ENCODE measurements around the gene MTOR.
"Not testable (repeated sequence)": the region's sequence is repeated elsewhere in the genome, so short reads cannot be mapped to it uniquely, and the experiment has no call there.

Gene MTOR

GRCh38 chr1:11071463-11072215, 190.7 kb downstream of the MTOR start:
- no peak for DNase-seq (ENCODE audit: low read depth)
- no peak overlapping the region for H3K4me3 ChIP-seq (ENCODE audit: low read length)
- TF ChIP-seq CTCF (IDR thresholded peaks at IDR 0.05; ENCODE audit: insufficient read depth, low read depth, low read length, missing control alignments): no peak

DNA sequence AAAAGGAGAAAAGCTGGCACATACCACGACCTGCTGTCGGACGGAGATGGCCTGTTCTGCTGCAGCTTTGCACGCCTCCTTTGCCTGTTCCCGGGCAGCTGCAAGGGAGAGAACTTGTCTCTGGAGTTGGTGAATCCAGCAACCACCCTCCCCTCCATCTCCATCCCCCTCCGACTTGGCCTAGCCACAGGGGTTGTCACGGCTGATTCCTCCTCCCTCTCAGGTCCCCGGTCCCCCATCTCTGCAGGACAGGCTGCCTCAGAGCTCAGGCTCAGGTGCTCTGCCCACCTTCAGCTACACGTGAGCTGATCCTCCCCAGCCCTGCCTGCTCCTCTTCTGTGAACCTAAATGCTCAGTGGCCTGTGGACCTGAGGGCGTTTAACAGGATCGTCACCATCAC, 191.5 kb downstream of the MTOR start:
- no peak for DNase-seq (ENCODE audit: low read depth)
- H3K4me3 ChIP-seq (ENCODE audit: low read length): no peak overlapping the region
- no peak for TF ChIP-seq CTCF (IDR thresholded peaks at IDR 0.05; ENCODE audit: insufficient read depth, low read depth, low read length, missing control alignments)

DNA sequence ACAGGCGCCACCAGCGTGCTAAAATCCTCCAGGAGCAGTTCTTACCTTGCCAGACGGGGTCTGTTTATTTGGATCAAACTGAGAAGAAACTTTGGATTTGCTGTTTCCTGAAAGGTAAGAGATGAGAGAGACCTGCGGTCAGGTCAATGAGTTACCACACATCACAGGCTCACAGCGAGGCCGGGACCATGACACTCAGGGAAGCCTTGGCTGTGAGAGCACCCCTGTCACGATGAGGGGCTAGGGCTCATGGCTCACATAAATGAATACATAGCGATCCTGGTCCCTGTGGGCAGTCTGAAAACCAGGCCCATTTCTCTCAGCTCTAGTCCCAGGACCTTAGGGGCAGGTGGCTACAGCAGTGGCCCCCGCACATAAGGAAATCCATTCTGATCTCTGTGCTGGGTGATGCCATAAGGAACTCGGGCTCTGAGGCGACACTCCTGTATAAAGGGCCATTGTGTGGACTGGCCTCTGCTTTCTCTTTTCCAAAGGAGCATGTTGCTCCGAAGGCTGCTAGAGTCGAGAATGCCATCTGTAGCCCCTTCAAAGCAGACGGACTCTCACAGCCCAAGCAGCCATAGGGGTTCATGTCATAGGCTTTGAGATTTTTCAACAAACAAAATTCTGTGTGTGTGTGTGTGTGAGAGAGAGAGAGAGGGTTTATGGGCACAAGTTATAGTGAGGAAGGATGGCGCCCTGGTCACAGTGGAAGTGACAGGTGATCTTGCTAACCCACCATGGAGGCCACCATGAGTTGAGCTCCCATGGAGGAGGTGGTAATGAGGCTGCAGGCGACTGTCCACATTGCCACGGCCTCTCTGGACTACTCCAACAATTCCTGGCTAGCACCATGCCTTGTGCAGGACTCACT, 193.5 kb downstream of the MTOR start:
- TF ChIP-seq CTCF (IDR thresholded peaks at IDR 0.05; ENCODE audit: insufficient read depth, low read depth, low read length, missing control alignments): no peak
- no peak for DNase-seq (ENCODE audit: low read depth)
- H3K4me3 ChIP-seq (ENCODE audit: low read length): no peak overlapping the region

DNA sequence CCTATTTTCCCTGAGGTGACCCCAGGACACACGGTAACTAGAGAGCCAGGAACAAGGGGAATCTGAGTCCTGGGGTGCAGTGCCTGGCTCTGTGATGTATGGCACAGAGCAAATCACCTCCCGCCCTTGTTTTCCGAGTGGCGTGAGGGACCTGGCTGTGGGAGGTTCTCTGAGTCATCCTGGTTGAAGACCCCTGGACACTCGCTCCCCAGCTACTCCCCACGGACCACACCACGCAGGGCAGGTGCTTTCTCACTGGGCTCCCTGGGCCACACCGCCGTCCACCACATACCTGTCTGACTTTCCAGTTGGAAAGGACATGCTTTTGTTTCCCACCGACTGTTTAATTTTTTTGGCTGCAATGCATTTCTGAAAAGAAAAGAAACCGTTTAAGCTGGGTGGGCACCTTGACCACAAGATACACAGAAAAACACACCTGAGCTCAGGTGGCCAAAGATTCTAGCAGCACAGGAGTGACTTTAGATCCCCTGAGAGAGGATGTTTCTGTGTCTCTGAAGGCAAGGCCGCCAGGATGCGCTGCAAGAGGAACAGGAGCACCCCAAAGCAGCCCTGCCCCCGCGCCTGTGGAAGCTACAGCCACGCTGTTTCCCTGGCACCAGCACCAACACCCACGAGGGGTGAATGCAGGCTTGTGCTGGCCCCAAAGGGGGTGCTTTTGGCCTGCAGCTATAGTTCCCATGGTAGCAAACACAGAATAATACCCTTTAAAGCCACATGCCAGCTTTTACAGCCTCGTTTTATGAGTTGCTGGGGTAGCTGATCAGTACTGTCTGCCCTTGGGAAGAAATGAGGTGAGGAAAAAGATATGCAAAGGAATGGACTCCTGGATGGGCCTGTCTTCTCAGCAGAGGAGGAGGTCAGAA, 194.4 kb downstream of the MTOR start:
- DNase-seq (ENCODE audit: low read depth): no peak
- no peak for TF ChIP-seq CTCF (IDR thresholded peaks at IDR 0.05; ENCODE audit: insufficient read depth, low read depth, low read length, missing control alignments)
- H3K4me3 ChIP-seq (ENCODE audit: low read length): no peak overlapping the region

DNA sequence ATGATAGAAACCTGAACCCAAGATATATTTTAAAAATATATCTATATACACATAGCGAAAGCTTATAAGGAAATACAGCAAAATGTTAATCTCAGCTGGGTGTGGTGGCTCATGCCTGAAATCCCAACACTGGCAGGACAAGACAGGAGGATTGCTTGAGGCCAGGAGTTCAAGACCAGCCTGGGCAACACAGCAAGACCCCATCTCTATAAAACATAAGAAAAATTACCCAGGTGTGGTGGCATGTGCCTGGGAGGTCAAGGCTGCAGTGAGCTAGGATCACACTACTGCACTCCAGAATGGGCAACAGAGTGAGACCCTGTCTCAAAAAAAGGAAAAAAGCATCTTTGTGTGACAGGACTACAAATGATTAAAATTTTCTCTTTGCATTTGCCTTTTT, 196.6 kb downstream of the MTOR start:
- no peak for TF ChIP-seq CTCF (IDR thresholded peaks at IDR 0.05; ENCODE audit: insufficient read depth, low read depth, low read length, missing control alignments)
- no peak overlapping the region for H3K4me3 ChIP-seq (ENCODE audit: low read length)
- no peak for DNase-seq (ENCODE audit: low read depth)

DNA sequence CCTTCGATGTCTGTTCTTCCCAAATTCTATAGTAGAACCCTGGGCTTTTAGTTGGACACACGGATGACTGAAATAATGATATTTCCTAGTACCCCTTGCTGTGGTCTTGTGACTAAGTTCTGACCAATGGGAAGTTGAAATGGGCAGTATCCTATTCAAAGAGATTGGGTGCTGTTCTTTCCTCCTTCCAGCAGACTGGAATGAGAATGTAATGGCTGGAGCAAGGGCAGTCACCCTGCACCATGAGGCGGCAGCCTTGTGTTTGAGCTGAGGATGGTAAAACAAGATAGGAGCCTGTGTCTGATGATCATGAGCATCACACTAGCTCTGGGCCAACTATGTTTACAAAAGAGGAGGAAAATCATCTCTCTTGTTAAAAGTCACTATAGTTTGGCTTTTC, 197.4 kb downstream of the MTOR start:
- no peak for DNase-seq (ENCODE audit: low read depth)
- H3K4me3 ChIP-seq (ENCODE audit: low read length): no peak overlapping the region
- no peak for TF ChIP-seq CTCF (IDR thresholded peaks at IDR 0.05; ENCODE audit: insufficient read depth, low read depth, low read length, missing control alignments)

DNA sequence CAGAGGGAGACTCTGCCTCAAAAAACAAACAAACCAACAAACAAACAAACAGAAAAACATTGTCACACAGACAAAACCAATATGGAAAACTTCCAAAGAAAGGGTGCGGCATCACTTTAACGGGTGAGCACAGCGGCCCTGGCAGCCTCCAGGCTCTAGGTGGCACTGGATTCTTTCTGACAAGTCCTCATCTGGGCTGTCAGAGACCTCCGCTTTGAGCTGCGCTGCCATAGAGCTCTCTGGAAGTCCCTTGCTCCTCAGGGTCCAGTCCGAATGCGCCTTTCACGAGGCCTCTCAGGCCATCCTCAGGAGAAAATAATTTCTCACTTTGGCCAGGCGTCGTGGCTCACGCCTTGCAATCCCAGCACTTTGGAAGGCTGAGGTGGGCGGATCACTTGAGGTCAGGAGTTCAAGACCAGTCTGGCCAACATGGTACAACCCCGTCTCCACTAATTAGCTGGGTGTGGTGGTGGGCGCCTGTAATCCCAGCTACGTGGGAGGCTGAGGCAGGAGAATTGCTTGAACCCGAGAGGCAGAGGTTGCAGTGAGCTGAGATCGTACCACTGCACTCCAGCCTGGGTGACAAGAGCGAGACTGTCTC, 198.3 kb downstream of the MTOR start:
- DNase-seq (ENCODE audit: low read depth); H3K4me3 ChIP-seq (ENCODE audit: low read length): not testable (repeated sequence)

All from epithelial cell of esophagus (primary cell).